Lung microvascular endothelial cell (primary cell): ENCODE measurements around the gene CDC25B. TPM values are rescaled to one million over a fixed set of nuclear protein-coding genes. Genes with fewer than 3 reads are reported as not detected.

ENCODE experiments used
- DNase-seq, 2 donors: peaks; one replicate each; pipeline versions ENCODE4 v3.0.0 to v3.0.0-alpha.2; 2010; ENCODE audit warnings: low read depth in 2 of 2
- total RNA-seq: library from RNA; depleted of rRNA; stranded (reverse); fragments of >200 nt; gene quantifications from 2 replicates; pipeline ENCODE4 v1.2.1, GENCODE V29; 2014

The CDC25B gene
- total RNA-seq, 1 donor from 2014 or later: 21.4 TPM

DNA sequence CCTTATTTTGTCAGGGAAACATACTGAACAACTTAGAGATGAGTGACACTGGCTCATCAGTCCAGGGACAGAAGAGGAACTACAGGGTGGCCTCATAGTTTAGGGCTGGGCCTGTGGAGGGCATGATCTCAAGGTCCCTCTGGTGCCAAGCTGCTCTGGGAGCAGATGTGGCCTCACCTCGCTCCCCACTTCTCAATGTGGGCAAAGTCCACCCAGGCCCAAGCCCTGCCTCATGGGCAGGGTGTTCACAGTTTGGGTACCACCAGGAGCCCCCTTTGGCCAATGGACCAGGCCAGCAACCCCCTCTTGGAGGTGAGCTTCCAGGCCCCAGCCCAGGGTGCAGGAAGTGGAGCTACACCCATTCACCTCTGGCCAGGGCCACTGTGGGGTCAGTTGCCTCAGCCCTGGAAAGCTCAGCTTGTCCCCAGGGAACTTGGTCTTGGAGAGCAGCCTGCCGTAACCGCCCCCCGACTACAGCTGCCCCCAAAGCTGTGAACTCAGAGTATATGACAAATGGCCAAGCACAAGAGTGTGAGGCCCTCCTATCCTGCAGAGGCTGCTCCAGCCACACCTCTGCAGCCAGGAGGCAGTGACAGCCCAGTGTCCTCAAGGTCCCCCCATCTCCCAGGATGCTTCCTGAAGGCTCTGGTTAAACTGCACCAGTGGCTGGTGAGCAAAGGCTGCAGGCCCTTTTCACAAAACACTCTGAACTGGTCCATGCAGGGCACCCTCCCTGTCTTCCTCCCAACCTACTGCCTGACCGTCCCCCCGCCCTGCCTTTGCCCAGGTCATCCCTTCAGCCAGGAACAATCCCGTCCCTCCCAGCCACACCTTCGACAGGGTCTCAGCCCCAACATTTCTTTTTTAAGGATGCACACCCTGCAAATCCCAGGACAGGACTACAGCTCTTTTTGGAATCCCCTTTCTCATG lies 32.2 kb upstream of the CDC25B start:
- DNase-seq: no peak

DNA sequence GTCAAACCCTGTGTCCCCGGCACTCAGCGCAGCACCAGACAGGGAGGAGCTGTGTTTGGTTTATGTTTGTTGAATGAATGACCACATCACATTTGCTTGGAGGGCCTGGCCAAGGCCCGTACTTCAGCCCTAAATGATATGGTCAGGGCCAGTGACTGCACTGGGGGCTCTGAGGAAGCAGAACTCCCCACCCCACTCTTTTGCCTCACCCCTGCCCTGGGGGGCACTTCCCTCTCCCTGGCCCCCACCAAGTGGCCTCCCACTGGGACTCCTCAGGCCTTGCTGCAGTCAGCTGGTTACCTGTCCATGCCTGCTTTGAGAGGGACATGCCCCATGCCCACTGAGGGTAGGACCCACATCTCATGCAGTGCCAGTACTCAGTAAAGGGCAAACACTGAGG lies 31.5 kb upstream of the CDC25B start:
- DNase-seq: no peak

DNA sequence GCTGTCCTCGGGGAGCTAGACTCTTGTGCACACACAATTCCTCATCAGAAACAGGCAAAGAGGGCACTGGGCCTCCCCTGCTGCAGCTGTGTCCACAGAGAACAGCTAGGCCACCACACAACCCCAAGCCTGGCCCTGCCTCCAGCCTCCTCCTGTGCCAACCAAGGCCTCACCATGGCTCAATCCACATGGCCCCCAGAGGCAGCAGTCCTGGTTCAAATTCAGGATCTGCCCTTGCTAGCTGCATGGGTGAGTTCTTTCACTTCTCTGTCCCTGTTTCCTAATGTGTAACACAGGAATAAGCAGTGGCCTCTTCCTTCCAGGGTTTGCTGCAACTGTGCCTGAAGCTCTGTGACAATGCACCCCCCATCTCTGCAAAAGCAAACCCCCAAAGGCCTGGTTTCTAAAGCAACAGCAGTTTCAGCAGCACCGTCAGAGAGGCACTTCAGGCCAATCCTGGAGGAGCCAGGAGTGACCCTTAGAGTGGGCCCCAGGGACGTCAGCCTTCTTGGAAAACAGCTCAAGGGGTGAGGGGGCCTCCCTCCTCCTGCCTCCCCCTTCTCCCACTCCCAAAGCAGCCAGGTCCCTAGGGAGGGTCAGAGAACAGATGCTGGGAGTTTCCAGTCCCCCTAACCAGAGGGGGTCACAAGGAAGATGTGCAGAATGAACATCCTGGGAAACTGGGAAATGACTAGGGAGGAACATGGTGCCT lies 30.8 kb upstream of the CDC25B start:
- DNase-seq: no peak

DNA sequence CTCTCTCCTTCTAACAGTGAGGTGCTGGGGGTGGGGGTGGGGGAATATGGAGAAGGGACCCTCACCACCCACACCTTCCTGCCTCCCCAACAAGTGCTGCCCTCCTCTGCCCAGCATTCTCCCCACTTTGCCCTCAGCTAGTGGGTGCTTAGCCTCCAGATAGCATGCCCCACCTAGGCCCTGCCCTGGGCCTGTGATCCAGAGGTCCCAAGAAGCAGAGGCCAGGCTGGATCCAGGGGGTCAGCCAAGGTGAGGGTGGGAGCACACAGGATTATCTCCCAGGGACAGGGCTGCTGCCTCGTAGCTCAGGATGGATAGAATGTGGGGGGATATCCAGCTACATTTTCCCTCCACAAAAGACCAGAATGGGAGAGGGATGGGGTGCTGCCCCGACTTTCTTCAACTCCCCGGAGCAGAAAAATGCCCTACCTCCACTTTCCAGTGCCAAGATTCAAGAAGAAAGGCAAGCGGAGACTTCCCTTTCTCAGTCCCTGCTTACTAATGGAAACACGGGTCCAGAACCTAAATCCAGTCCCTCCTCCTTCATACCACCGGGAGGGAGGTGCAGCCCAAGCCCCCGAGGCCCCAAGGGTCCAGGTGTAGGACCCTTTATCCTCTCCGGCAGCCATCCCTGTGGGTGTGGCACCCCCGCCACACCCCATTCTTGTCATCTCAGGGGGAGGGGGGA lies 29.5 kb upstream of the CDC25B start:
- no peak for DNase-seq

DNA sequence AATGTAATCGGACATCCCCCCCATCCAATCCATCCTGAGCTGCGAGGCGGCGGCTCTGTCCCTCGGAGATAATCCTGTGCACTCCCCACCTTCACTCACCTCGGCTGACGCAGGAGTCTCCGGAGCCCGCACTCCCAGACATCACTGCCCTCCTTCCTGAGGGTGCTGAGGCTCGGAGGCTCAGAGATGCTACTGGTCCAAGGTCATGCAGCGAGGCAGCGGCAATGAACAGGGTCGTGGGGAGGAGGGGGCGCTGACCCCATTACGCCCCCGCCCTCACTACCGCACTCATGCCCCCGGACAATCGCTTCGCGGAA lies 29.0 kb upstream of the CDC25B start:
- DNase-seq: no peak

DNA sequence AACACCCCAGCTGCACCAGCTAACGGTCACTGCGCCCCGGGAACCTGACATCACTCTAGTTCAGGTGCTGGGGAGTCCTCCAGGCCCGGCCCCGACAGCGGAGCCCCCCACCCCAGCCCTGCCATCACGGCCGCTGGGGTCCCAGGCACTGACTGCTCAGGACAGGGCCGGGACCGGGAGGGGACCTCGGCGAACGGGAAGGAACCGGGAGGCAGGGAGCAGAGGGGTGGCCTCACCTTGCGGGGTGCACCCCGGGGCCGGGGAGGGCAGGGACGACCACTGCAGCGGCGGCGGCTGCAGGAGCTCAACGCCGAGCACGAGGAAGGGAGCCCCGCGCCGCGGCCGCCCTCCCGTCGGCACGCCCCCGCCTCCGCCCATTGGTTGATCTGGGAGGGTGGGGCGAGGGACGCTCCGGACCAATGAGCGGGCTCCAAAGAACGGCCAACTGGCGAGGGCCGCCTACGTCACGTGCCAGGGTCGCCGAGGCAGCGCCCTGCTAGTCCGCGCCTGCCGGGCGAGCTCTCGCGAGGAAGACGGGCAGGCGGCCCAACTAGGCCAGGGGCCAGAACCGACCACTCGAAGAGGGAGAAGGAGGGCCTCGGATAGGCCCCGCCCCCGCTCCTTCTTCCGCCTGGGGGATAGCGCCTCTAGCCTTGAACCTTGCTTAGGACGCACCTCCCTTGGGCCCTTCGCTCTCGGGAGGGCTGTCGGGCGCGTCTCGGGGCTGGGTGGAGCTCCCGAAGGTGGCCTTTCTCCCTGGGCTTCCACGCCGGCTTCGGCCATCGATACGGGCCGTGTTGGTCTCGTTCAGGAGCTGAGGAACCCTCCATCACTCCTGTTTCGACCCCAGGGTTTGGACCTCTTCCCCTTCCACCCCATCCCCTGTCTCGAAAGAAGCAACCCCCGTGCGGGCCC lies 28.4 kb upstream of the CDC25B start, which contains the start of gene ADISSP:
Gene ADISSP, minus strand, starts transcription at position 327 of the 915 bp plus-strand sequence. CDS start 7,653 bp downstream, outside the sequence.
- peak; percentile 99 for DNase-seq

DNA sequence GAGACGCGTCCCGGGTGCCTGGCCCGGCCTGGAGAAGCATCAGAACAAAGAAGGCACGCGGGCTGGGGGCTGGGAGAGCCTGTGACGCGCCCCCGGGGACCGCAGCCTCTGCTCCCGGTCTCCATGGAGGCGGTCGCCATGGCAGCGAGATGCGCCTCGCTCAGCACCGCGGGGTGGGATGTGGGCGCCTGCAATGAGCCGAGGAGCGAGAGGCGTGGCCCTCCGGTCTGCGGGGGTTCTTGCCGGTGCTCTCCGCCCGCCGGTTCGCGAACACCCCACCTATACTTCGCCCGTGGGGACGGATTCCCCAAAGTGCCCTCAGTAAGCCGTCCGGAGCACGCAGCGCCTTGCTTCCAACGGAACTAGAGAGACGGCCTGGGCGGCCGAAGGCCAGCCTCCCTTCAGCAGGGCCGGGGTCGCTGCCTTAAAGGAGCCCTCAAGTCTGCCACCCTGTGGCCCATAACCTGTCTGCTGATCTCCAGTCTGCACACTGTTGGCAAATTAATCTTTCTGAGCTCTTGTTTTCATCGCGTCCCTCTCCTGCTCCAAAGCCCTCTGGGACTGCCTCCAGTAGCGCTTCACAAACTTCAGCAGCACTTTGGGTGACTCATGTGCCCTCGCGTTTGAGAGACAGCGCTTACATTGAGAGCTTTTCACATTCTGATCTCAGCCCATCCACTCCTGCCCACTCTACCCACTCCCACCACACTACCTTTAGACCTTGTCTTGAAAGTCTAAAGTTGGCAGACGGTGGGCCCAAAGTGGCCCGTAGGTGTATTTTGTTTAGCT lies 27.6 kb upstream of the CDC25B start:
- peak; percentile 71 to 74 for DNase-seq

DNA sequence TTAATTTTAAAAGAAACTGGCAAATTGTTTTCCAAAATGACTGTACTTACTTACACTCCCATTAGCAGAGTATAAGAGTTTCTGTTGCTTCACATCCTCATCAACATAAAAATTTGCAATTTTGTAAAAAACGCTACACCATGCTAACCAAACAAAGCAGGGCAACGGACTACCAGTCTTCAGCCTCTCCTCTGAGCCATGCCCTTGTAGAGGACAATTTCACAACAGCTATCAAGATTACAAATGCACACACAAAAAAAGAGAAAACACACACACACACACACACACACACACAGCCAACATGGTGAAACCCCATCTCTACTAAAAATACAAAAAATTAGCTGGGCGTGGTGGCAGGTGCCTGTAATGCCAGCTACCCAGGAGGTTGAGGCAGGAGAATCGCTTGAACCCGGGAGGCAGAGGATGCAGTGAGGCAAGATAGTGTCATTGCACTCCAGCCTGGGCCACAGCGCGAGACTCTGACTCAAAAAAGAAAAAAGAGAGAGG lies 24.5 kb upstream of the CDC25B start:
- DNase-seq: no peak

DNA sequence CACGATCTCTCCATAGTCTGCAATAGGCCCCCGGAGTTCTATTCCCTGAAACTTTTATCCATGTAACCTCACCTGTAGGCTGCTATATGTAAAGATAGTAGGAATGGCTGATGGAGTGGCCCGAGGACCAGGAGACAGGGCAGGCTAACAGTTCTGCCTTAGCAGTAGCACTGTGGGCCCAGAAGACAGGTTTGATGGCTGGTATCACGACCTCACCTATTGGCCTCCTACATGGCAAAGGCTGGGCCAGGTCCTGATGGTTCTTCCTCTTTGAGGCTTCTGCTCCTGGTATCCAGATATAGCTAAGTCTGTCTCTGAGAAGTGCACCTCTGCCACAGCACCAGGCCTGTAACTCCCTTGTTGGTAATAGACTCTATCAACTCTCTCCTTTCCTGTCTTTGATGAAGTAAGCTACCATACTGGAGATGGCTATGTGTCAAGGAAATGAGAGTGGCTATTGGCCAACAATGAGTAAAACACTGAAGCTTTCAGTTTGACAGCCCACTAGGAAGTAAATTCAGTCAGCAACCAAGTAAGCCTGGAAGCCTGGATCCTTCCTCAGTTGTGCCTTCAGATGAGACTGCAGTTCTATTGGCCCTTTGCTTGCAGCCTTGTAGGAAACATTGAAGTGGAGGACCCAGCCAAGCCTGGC lies 20.5 kb upstream of the CDC25B start:
- DNase-seq: peak in 1 of 2 donors; percentile 54

DNA sequence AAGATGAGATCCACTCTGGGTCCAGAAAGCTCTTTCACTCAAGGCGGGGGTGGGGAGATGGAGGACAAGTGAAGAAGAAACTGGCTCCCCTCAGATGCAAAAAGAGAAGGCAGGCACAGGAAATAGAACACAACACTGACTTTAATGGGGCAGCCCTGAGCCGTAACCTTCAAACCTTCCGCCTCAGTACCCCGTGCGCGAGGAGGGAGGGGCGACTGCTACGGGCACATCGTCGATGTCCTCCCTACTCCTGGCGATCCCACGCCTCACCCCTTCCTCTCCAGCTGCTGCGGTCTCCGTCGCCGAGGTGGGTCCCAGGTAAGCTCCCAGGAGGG lies 18.8 kb upstream of the CDC25B start:
- no peak for DNase-seq

DNA sequence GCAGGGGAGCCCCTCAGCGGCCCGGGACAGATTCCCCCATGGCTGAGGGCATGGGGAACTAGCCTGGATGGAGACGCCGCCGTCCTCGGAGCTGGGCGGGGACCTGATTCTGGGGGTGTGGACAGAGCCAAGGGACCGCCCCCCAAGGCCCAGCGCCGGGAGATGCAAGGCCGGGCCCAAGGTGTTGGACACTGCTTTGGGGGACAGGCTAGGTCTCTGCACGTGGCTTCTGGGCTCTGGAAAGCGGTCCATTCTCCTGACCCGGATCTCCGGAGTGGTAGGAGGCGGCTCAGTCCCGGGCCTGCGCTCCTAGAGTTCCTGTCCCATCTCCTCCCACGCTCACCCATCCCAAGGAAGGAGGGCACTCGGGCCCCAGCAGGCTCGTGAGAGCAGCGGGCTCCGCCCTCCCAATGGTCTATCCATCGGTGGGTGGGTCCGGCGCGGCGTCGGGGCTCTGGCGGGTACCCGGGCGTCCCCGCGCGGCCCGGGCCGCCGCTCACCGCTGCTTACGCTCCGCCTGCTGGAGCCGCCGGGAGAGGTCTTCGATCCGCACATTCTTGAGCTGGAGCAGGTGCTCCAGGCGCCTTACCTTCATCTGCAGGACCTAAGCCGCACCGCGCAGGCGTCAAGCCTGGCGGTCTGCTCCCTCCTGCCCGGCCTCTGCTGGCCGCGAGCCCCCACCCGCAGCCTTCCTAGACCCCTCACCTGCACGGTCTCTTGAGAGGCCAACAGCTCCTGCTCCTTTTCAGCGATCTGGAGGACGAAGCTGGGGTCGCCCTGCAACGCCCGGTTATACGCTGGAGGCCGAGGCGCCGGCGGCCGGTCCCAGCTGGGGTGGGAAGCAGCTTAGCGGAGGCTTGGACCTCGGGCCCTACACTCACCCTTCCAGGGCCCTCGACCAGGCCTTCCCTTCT lies 18.1 kb upstream of the CDC25B start:
- peak in 1 of 2 donors; percentile 27 for DNase-seq

DNA sequence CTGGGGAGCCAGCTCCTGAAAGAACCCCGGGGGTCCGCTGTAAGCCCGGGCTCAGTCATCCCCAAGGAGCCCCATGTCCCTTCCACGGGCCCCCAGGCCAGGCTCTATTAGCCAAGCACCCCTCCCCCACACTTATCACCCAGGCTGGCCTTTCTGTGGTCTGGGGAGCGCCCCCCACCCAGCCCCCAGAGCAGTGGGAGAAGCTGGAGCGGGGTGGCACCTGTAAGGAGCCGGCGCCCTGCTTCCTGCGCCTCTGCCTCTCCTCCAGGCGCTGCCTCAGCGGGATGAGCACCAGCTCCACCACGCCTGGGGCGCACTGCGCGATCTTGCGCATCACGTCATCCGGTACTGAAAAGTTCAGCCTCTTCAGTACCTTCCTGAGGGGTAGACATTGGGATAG lies 17.1 kb upstream of the CDC25B start:
- no peak for DNase-seq

DNA sequence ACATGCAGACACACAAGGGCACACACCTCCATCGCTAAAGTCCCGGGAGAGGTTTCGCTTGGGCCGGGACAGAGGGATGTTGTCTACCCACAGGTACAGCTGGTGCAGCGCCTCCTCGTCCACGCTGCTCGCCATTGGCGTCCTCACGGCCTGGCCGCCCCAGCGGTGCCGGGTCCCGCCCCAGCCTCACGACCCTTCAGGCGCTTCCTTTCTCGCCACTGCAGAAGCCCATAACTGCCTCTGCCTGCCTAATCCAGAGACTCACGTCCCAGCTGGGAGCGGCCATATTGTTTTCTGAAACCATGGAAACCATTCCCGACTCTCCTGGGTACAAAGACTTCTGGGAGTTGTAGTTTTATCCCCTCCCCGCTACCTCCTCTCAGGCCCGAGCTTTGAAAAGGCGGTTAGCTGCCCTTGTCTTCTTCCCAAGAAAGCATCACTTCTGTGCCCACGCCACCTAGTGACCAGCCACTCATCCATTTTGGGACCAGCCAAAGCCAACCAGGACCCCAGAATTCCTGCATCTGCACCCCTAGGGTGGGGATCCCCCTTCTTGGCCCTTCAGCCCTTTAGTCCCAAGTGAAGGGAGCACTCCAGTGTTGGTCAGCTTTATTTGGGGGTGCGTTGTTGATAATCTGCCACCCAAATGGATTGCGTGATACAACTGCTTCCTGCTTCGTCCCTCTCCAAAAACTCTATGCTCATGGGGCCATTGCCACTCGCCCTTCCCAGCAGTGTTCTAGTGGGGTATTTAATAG lies 14.8 kb upstream of the CDC25B start, which contains the start of gene SPEF1:
Gene SPEF1, minus strand, starts transcription at position 296 of the 758 bp plus-strand sequence. Its CDS starts 161 bp downstream, at position 135.
- peak; percentile 88 to 89 for DNase-seq

DNA sequence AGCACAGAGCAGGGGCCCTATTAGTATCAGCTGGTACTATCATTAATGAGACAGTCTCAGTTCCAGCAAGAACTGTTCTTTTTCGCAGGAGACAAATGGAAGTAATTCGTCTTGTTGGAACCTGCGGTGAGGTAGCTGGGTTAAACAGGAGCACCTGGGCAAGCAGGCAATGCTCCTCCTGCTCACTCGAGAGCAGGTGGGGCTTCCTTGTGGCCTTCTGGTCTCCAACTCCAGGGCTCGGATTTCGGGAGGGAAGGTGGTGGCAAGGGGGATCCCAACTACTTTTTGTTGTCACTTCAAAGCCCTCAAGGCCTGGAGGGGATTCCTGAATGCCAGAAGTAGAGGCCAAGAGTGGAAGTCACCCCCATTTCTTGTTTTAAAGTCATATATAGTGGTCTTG lies 13.5 kb upstream of the CDC25B start:
- no peak for DNase-seq

DNA sequence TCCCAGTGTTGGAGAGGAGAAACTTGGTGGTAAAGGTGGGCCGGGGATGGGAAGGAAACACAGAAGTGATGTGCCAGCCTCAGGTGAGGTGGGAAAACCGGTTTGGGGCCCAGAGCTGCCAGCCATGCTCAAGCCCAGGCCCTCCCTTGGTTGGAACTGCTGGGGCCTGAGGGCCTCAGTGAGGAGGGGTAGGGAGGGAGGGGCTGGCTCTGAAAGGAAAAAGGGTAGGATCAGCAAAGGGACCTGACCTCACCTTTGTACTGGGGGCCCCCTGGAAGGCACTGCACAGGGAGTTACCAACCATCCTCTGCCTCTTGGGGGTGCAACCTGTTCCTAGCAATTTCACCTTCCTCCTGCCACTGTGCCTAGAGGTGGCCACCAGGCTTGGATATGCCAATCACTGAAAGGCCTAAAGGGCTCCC lies 13.0 kb upstream of the CDC25B start:
- no peak for DNase-seq

DNA sequence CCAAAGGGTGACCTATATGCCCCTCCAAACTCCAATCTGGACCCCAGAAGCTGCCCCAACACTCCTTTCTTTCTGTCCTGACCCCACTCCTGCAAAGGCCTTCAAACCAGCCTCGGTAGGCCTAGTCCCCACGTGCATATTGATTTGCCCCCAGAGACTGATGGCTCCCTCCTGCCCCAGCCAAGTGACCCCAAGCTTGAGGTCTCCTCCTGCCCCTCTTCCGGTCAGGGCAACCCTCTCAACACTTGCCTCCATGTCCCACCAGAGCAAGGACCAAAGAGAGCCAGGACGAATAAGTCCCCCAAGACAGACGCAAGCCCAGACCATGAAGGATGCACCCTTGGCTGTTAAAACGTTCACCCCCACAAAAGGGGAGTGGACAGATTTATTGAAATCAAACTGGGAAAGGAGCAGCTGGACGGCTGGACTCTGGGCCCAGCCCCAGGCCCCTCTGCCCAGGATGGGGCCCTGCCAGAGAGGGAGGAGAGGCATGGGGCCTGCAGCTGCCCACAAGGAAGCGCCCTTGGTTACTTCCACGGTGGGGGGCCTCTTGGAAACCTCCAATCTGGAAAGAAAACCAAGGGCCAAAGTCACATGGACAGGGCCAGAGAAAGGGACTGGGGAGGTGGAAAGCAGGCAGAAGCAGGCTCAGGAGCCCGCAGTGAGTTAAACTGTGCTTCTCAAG lies 12.5 kb upstream of the CDC25B start:
- DNase-seq: no peak

DNA sequence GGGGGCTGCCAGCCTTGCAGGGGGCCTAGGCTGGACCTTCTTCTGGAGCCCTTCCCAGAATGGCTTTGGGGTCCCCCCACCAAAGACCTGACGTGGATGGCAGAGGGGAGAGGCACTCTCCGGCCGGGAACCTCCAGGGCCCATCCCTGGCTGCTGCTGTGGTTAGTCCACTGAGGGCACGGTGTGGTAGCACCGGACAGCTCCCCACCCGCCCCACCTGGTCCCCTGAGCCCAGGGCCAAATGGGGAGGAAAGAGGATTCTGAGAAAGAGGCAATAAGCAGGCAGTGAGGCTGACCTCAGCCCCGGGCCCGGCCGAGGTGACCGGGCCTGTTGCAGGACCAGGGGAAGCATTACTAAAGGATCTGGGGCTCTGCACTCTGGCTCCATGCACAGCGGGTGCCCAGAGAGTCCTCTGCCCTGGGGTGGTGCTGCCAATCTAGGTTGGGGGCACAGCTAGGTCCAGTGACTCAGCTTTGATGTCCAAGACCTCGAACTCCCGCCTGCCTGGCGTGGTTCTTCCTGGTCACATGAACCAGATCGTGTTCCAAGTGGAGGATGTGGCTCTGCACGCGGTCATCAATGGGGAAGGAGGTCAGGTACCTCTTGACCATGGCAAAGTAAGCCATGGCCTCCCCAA lies 11.8 kb upstream of the CDC25B start:
- peak in 1 of 2 donors; percentile 38 for DNase-seq
